Karpas-422 (cell line): ENCODE results near the gene TEX54. TPM values are rescaled to one million over a fixed set of nuclear protein-coding genes. Genes with fewer than 3 reads are reported as not detected.
A peak's percentile ranks its signal among the peaks of the same experiment; 100 is the strongest.

Experiments
- DNase-seq: peaks from one replicate; pipeline ENCODE4 v3.0.0-alpha.2; 2015
- H2AFZ ChIP-seq: fragments of 200-600 bp; sonication (generic); 2 replicates; pipeline ENCODE4 v1.6.1; 2014; ENCODE audit warnings: antibody characterized with exemption, low read length, mixed read lengths
- H3K27ac ChIP-seq: fragments of 200-600 bp; sonication (generic); 2 replicates; pipeline ENCODE4 v1.5.1; 2014; ENCODE audit warnings: mild to moderate bottlenecking, low read length, moderate library complexity
- H3K27me3 ChIP-seq: fragments of 200-600 bp; sonication (generic); 2 replicates; pipeline ENCODE4 v1.6.1; 2014; ENCODE audit warnings: low read length, mixed read lengths
- H3K36me3 ChIP-seq: fragments of 200-600 bp; sonication (generic); 2 replicates; pipeline ENCODE4 v1.6.1; 2014; ENCODE audit warnings: low read length, mixed read lengths; ENCODE audit not compliant: insufficient read depth
- H3K4me1 ChIP-seq: fragments of 200-600 bp; sonication (generic); 2 replicates; pipeline ENCODE4 v1.6.1; 2014; ENCODE audit warnings: mild to moderate bottlenecking, low read length, mixed read lengths
- H3K4me2 ChIP-seq: fragments of 200-600 bp; sonication (generic); 2 replicates; pipeline ENCODE4 v1.6.1; 2014; ENCODE audit warnings: low read length, low read depth, mild to moderate bottlenecking; ENCODE audit not compliant: poor library complexity, severe bottlenecking
- H3K4me3 ChIP-seq: fragments of 200-600 bp; sonication (generic); 2 replicates; pipeline ENCODE4 v1.5.1; 2014; ENCODE audit warnings: mild to moderate bottlenecking, antibody characterized with exemption, low read length, mixed read lengths
- H3K79me2 ChIP-seq: fragments of 200-600 bp; sonication (generic); 2 replicates; pipeline ENCODE4 v1.6.1; 2014; ENCODE audit warnings: mild to moderate bottlenecking, low read length, mixed read lengths
- H3K9ac ChIP-seq: fragments of 200-600 bp; sonication (generic); 2 replicates; pipeline ENCODE4 v1.6.0; 2014; ENCODE audit warnings: low read length
- H3K9me2 ChIP-seq: fragments of 200-600 bp; sonication (generic), shearing (Covaris generic); replicated peaks from 2 replicates; pipeline ENCODE4 v1.6.0; 2014; ENCODE audit warnings: mild to moderate bottlenecking, low read length, moderate library complexity; ENCODE audit not compliant: insufficient read depth
- H3K9me3 ChIP-seq: fragments of 300-700, 200-600 bp; sonication (generic); 2 replicates; pipeline ENCODE4 v1.6.1; 2014; ENCODE audit warnings: low read length, mixed read lengths
- H4K20me1 ChIP-seq: fragments of 200-600 bp; sonication (generic); 2 replicates; pipeline ENCODE4 v1.6.1; 2014; ENCODE audit warnings: mild to moderate bottlenecking, antibody characterized with exemption, low read length, low read depth; ENCODE audit not compliant: insufficient read depth
- total RNA-seq: library from RNA; depleted of rRNA; stranded (reverse); fragments of >200 nt; shearing (Covaris generic); gene quantifications from 2 replicates; pipeline ENCODE4 v1.2.3, GENCODE V29; 2014; ENCODE audit warnings: low replicate concordance

Gene TEX54
- total RNA-seq, 1 experiment from 2014 or later = not detected

GRCh38 chr11:62805961-62806441 is 26.6 kb downstream of the TEX54 start:
- peaks cover 23% of the 10 kb centered on the region; the same call in 1 of the 2 replicates for H3K36me3 ChIP-seq
- no peaks in the 10 kb centered on the region for H3K9me3 ChIP-seq
- H3K9ac ChIP-seq = peak overlapping the region; percentile 90
- H3K4me2 ChIP-seq = peak overlapping the region; percentile 96
- H3K27me3 ChIP-seq = no peaks in the 10 kb centered on the region
- H4K20me1 ChIP-seq = peaks cover 16% of the 10 kb centered on the region
- peaks cover 33% of the 10 kb centered on the region for H3K4me1 ChIP-seq
- H3K27ac ChIP-seq = peak overlapping the region; percentile 82
- H3K4me3 ChIP-seq = peak overlapping the region; percentile 95
- peak overlapping the region; percentile 79; the same call in 1 of the 2 replicates for H2AFZ ChIP-seq
- peaks cover 19% of the 10 kb centered on the region for H3K79me2 ChIP-seq
- no peaks in the 10 kb centered on the region for H3K9me2 ChIP-seq
- DNase-seq = peak; percentile 77

- peak; percentile 98 for DNase-seq
- Histone ChIP-seq H3K4me1 (peaks cover 33% of the 10 kb centered on the region), H3K9me3 (no peaks in the 10 kb centered on the region), H3K9me2 (no peaks in the 10 kb centered on the region), H3K4me3 (peak within 1 kb of the TSS; percentile 95), H2AFZ (peak within 1 kb of the TSS; percentile 79), H3K27ac (peak within 1 kb of the TSS; percentile 82), H3K36me3 (peaks cover 23% of the 10 kb centered on the region; the same call in 1 of the 2 replicates), H3K79me2 (peaks cover 19% of the 10 kb centered on the region), H4K20me1 (peaks cover 16% of the 10 kb centered on the region), H3K4me2 (peak within 1 kb of the TSS; percentile 96), H3K9ac (peak within 1 kb of the TSS; percentile 90), H3K27me3 (no peaks in the 10 kb centered on the region)
Observed at GRCh38 chr11:62805076-62805892, 27.4 kb downstream of the TEX54 start, which contains the start of gene NXF1. Gene NXF1 (minus strand): TSS chr11:62805440. CDS start chr11:62805356, 84 bp downstream.

GRCh38 chr11:62804310-62805075 is 28.1 kb downstream of the TEX54 start:
- H3K9me3 ChIP-seq = no peaks in the 10 kb centered on the region
- no peaks in the 10 kb centered on the region for H3K9me2 ChIP-seq
- peaks cover 16% of the 10 kb centered on the region for H4K20me1 ChIP-seq
- H2AFZ ChIP-seq = no peak overlapping the region
- H3K4me1 ChIP-seq = peaks cover 33% of the 10 kb centered on the region
- DNase-seq = no peak
- H3K36me3 ChIP-seq = peaks cover 23% of the 10 kb centered on the region; the same call in 1 of the 2 replicates
- peak overlapping the region; percentile 92 for H3K4me2 ChIP-seq
- peaks cover 19% of the 10 kb centered on the region for H3K79me2 ChIP-seq
- no peaks in the 10 kb centered on the region for H3K27me3 ChIP-seq
- H3K27ac ChIP-seq = no peak overlapping the region
- H3K9ac ChIP-seq = peak overlapping the region; percentile 90
- peak overlapping the region; percentile 95 for H3K4me3 ChIP-seq

DNA sequence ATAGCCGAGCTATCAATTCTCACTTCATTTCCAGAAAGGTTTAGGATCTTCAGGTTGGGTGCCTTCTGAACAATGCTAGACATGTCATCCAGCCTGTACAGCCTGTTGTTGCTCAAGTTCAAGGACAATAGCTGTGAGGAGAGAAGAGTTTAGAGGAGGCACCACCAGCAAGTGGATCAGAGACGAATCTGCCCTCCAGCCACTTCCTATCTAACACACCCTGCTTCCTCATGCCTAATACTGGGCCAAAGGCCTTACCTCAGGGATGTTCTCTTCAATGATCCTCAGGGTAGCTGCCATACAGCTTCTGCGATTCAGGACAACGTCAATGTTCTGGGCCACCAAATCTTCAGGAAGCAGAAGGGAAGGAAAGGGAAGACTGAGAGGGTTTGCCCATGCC is 31.6 kb downstream of the TEX54 start:
- H3K27ac ChIP-seq = no peak overlapping the region
- H3K4me3 ChIP-seq = no peak overlapping the region
- H4K20me1 ChIP-seq = peaks cover 16% of the 10 kb centered on the region
- DNase-seq = no peak
- no peaks in the 10 kb centered on the region for H3K9me3 ChIP-seq
- H2AFZ ChIP-seq = no peak overlapping the region
- no peak overlapping the region for H3K4me2 ChIP-seq
- H3K9ac ChIP-seq = no peak overlapping the region
- H3K9me2 ChIP-seq = no peaks in the 10 kb centered on the region
- peaks cover 19% of the 10 kb centered on the region for H3K79me2 ChIP-seq
- H3K27me3 ChIP-seq = no peaks in the 10 kb centered on the region
- H3K4me1 ChIP-seq = peaks cover 14% of the 10 kb centered on the region
- H3K36me3 ChIP-seq = peaks cover 32% of the 10 kb centered on the region; the same call in 1 of the 2 replicates

- H3K36me3 ChIP-seq = peaks cover 43% of the 10 kb centered on the region; the same call in 1 of the 2 replicates
- no peaks in the 10 kb centered on the region for H3K9me2 ChIP-seq
- H3K4me3 ChIP-seq = no peak overlapping the region
- H3K9me3 ChIP-seq = no peaks in the 10 kb centered on the region
- no peak overlapping the region for H3K27ac ChIP-seq
- H3K4me2 ChIP-seq = no peak overlapping the region
- no peak for DNase-seq
- H3K27me3 ChIP-seq = no peaks in the 10 kb centered on the region
- H3K9ac ChIP-seq = no peak overlapping the region
- H3K79me2 ChIP-seq = peaks cover 13% of the 10 kb centered on the region
- peaks cover 12% of the 10 kb centered on the region for H3K4me1 ChIP-seq
- no peak overlapping the region for H2AFZ ChIP-seq
- H4K20me1 ChIP-seq = peaks cover 12% of the 10 kb centered on the region
Observed at GRCh38 chr11:62799486-62799885, 33.2 kb downstream of the TEX54 start.

- Histone ChIP-seq H3K27ac (no peak overlapping the region), H3K36me3 (peaks cover 37% of the 10 kb centered on the region; the same call in 1 of the 2 replicates), H3K79me2 (peaks cover 4% of the 10 kb centered on the region; the same call in 1 of the 2 replicates), H3K9me2 (no peaks in the 10 kb centered on the region), H3K4me2 (no peak overlapping the region), H2AFZ (no peak overlapping the region), H3K9ac (no peak overlapping the region), H3K4me1 (peaks cover 8% of the 10 kb centered on the region), H4K20me1 (no peaks in the 10 kb centered on the region), H3K4me3 (no peak overlapping the region), H3K27me3 (no peaks in the 10 kb centered on the region), H3K9me3 (no peaks in the 10 kb centered on the region)
- DNase-seq = no peak
Observed at GRCh38 chr11:62796281-62796680, 36.4 kb downstream of the TEX54 start.

- DNase-seq = no peak
- peaks cover 37% of the 10 kb centered on the region; the same call in 1 of the 2 replicates for H3K36me3 ChIP-seq
- H2AFZ ChIP-seq = no peak overlapping the region
- H3K27me3 ChIP-seq = no peaks in the 10 kb centered on the region
- no peaks in the 10 kb centered on the region; the same call in 1 of the 2 replicates for H4K20me1 ChIP-seq
- H3K9me2 ChIP-seq = no peaks in the 10 kb centered on the region
- peaks cover 25% of the 10 kb centered on the region for H3K4me1 ChIP-seq
- no peak overlapping the region for H3K4me3 ChIP-seq
- H3K9ac ChIP-seq = no peak overlapping the region
- peaks cover 24% of the 10 kb centered on the region for H3K79me2 ChIP-seq
- H3K4me2 ChIP-seq = no peak overlapping the region
- H3K27ac ChIP-seq = no peak overlapping the region
- H3K9me3 ChIP-seq = no peaks in the 10 kb centered on the region
Observed at GRCh38 chr11:62794201-62794775, 38.4 kb downstream of the TEX54 start.
